ENCODE results near the gene HOXA7. TPM values are rescaled to one million over a fixed set of nuclear protein-coding genes. Genes with fewer than 3 reads are reported as not detected.

The HOXA7 gene
- total and polyA plus RNA-seq, 5 donors from 2014 or later = not detected

DNA sequence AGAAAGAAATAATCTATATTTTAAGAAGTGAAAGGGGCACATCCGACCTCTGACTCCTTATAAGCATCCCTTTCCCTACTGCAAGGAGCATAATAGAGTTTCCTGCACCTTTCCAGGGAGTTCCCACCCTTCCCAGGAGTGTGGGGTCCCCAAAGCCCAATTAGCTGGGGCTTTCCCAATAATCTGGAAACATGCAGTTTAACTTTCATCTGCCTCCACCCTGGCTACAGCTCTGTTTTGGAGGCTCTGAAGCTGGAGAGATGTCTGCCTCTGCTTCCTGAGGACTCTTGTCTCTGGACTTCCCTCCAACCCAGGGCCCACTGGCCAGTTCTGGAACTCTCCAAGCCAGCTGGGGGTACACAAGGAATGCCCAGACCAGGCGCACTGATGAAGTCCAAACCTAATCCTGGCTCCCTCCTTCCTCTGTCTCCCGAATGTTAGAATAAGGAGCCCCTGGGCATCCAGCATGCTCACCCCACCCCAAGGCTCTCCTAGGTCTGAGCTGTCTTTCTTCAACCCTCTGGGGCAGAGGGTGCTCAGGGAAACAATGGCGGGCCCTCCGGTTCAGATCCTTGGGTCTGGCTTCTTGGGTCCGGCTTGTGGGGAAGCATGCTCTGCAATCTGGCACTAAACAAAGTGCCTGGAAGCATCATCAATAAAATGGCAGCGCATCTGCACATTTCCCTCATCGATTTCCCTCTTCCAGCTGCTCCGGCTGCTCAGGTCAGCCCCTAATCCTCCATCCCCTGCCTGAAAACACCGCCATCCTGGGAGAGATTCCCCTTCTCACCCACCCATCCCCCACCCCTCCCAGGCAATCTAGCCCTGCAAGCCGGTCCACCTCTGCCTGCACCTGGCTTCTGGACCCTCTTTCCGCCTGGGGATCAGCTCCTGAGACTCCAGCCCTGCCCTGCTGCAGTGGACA, 39.3 kb downstream of the HOXA7 start:
- H3K27me3 ChIP-seq (ENCODE audit: control insufficient read depth, insufficient read depth, low read length) = no peaks in the 10 kb centered on the region
- no peak overlapping the region for H3K4me3 Mint-ChIP-seq
- no peak overlapping the region for H3K27ac Mint-ChIP-seq
- ATAC-seq (ENCODE audit: low read depth in 2 of 2) (no peak), DNase-seq (no peak)
- no peaks in the 10 kb centered on the region for H3K4me1 ChIP-seq (ENCODE audit: control insufficient read depth, insufficient read depth, low read length, poor library complexity, severe bottlenecking)
- H3K4me1 Mint-ChIP-seq = no peaks in the 10 kb centered on the region
- H3K36me3 ChIP-seq (ENCODE audit: control insufficient read depth, insufficient read depth, low read length) = no peaks in the 10 kb centered on the region
- H3K36me3 Mint-ChIP-seq = no peaks in the 10 kb centered on the region
- H3K9me3 ChIP-seq (ENCODE audit: control insufficient read depth in 2 of 2, low read length in 2 of 2) = no peaks in the 10 kb centered on the region
- H3K9me3 Mint-ChIP-seq = no peaks in the 10 kb centered on the region
- H3K27ac ChIP-seq (ENCODE audit: insufficient read depth, low read length, poor library complexity, severe bottlenecking) = no peak overlapping the region
- H3K27me3 Mint-ChIP-seq = peaks cover 20% of the 10 kb centered on the region
- H3K4me3 ChIP-seq (ENCODE audit: low read depth, low read length) = no peak overlapping the region

DNA sequence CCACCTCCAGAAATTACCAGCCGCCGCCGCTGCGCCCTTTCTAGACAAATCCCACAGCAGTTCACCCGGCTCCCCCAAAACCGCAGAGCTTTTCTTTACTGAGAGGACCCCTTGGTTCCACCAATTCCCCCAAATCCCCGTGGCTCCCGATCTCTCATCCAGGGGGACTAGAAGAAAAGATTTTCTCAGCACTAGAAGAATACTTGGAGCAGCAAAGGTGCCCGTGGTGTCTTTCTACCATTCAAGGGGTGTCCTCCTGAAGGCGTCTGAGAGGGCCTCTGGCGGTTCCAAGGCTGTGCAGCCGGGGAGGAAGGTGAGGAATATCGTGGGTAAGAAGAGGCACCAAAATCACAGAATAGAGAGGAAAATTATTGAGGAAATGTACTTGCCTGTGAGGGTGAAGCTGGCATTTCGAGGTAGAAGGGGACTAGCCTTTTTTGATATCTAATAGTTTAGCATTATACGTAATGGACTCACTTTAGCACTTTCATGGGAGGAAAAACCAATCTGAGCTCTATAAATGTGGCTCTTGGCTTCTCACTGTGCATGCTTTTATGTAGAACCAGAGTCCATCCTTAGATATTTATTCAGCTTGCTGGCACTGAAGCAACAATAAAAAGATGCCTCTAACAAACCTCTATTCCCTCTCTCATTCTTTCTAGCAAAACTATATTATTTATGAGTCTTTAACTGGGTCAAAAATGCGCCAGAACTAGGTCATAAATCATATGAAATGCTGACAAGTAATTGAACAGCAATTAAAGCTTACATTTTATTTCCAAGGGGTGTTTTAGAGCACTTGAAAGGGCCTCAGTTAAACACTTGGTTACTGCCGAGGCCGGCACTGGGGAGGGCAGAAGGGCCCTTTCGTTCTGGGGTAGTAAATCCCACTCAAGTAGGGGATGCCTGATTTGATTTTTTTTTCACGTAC, 40.2 kb downstream of the HOXA7 start:
- no peak overlapping the region for H3K4me3 Mint-ChIP-seq
- H3K36me3 ChIP-seq (ENCODE audit: control insufficient read depth, insufficient read depth, low read length) = no peaks in the 10 kb centered on the region
- peaks cover 24% of the 10 kb centered on the region for H3K27me3 Mint-ChIP-seq
- no peak overlapping the region for H3K4me3 ChIP-seq (ENCODE audit: low read depth, low read length)
- H3K9me3 Mint-ChIP-seq = no peaks in the 10 kb centered on the region
- H3K27ac Mint-ChIP-seq = no peak overlapping the region
- H3K9me3 ChIP-seq (ENCODE audit: control insufficient read depth in 2 of 2, low read length in 2 of 2) = no peaks in the 10 kb centered on the region
- H3K27ac ChIP-seq (ENCODE audit: insufficient read depth, low read length, poor library complexity, severe bottlenecking) = no peak overlapping the region
- no peaks in the 10 kb centered on the region for H3K36me3 Mint-ChIP-seq
- no peaks in the 10 kb centered on the region for H3K4me1 ChIP-seq (ENCODE audit: control insufficient read depth, insufficient read depth, low read length, poor library complexity, severe bottlenecking)
- H3K4me1 Mint-ChIP-seq = no peaks in the 10 kb centered on the region
- DNase-seq = no peak
- ATAC-seq (ENCODE audit: low read depth in 2 of 2) = no peak
- no peaks in the 10 kb centered on the region for H3K27me3 ChIP-seq (ENCODE audit: control insufficient read depth, insufficient read depth, low read length)

DNA sequence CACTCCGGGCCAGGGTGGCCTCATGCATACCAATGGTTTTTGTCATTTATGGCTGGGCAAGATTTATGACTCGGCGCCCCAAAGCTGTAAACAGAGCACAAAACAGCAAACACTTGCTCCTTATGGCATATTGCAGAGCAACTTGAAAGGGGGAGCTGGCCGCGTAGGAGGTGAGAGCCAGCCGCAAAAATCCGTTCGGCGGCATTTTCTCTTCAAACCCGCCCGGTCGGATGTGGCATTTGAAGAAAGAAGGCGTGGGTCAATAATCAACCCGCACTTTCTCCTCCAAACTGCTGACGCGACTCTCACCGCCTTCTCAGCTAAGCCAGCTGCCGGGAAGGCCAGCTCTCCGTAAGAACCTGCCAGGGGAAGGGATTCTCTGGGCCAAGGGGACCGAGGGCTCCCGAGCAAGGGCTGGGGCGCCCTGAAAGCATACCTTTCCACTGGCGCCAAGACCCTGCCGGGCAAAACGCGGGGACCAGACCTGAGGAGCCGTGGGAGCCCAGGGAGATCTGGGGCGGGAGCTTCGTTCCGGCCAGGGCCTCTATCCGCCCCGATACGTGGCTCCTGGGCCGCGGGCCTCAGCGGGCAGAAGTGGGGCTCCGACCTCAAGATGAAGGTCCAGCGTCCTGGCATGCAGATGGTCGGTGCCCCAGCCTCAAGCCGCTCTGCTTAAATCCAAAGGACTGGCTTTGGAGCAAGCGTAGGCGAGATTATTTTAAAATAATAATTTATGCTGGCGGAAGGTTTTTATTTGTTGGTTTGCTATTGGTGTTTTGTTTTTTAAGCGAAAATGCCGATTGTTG, 41.1 kb downstream of the HOXA7 start:
- Mint-ChIP-seq H3K4me1 (no peaks in the 10 kb centered on the region), H3K9me3 (no peaks in the 10 kb centered on the region), H3K36me3 (no peaks in the 10 kb centered on the region), H3K4me3 (no peak overlapping the region), H3K27me3 (peaks cover 24% of the 10 kb centered on the region), H3K27ac (no peak overlapping the region)
- Histone ChIP-seq H3K4me1 (ENCODE audit: control insufficient read depth, insufficient read depth, low read length, poor library complexity, severe bottlenecking) (no peaks in the 10 kb centered on the region), H3K9me3 (ENCODE audit: control insufficient read depth in 2 of 2, low read length in 2 of 2) (no peaks in the 10 kb centered on the region), H3K36me3 (ENCODE audit: control insufficient read depth, insufficient read depth, low read length) (no peaks in the 10 kb centered on the region), H3K4me3 (ENCODE audit: low read depth, low read length) (no peak overlapping the region), H3K27me3 (ENCODE audit: control insufficient read depth, insufficient read depth, low read length) (no peaks in the 10 kb centered on the region), H3K27ac (ENCODE audit: insufficient read depth, low read length, poor library complexity, severe bottlenecking) (no peak overlapping the region)
- ATAC-seq (ENCODE audit: low read depth in 2 of 2) = no peak
- no peak for DNase-seq

DNA sequence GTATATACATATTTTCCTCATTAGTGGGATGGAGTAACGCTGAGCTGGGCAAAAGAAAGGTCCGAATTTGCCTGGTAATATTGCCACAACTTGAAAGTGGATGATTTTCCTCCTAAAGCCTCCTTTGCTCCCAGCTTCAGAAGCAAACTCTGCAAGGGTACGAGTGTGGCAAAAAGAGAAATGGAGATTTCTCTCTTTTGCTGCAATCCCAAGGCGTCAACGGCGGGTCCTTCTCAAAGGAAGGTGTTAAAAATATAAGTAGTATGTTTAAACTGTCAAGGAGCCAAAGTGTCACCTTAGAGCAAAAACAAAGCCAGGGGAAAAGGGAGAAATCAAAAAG, 41.6 kb downstream of the HOXA7 start:
- Mint-ChIP-seq H3K27ac (no peak overlapping the region), H3K27me3 (peaks cover 26% of the 10 kb centered on the region), H3K4me3 (no peak overlapping the region), H3K9me3 (no peaks in the 10 kb centered on the region), H3K36me3 (no peaks in the 10 kb centered on the region), H3K4me1 (no peaks in the 10 kb centered on the region)
- Histone ChIP-seq H3K9me3 (ENCODE audit: control insufficient read depth in 2 of 2, low read length in 2 of 2) (no peaks in the 10 kb centered on the region), H3K27me3 (ENCODE audit: control insufficient read depth, insufficient read depth, low read length) (no peaks in the 10 kb centered on the region), H3K36me3 (ENCODE audit: control insufficient read depth, insufficient read depth, low read length) (no peaks in the 10 kb centered on the region), H3K4me3 (ENCODE audit: low read depth, low read length) (no peak overlapping the region), H3K4me1 (ENCODE audit: control insufficient read depth, insufficient read depth, low read length, poor library complexity, severe bottlenecking) (no peaks in the 10 kb centered on the region), H3K27ac (ENCODE audit: insufficient read depth, low read length, poor library complexity, severe bottlenecking) (no peak overlapping the region)
- ATAC-seq (ENCODE audit: low read depth in 2 of 2) (no peak), DNase-seq (no peak)

DNA sequence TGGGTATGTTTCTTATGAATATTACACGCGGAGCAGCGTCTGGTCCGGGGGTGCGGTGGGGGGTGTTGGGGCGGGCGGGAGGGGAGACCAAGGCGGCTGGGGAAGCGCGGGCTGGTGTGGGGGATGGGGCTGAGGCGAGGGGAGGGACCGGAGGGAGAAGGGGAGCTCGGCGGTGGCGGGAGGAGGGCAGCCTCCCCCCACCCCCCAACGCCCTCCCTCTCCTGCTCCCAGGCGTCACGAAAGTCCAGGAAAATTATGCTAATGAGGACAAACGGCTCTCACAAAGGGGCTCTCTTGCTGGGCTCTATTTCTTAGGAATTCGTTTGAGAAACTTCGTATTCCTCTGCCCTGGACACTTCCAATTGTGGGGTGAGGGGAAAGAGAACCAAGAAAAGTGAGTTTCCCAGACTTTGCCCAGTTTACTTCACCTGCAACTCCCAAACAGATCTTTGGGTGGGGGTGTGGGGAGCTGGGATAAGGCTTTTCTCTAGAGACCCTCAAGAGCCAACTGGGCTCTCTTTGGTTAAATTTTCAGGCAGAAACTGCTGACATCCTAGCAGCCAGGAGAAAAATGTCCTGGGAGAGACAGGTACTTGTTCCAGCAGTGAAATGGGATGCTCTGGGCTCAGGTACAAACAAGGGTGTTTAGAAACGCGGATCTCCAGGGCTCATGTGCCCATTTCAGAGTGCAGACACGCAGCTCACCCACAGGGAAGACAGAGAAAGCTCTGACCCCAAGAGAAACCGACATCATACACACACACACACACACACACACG, 42.3 kb downstream of the HOXA7 start:
- Mint-ChIP-seq H3K27me3 (peaks cover 27% of the 10 kb centered on the region), H3K4me1 (no peaks in the 10 kb centered on the region), H3K9me3 (no peaks in the 10 kb centered on the region), H3K36me3 (no peaks in the 10 kb centered on the region), H3K27ac (no peak overlapping the region), H3K4me3 (no peak overlapping the region)
- Histone ChIP-seq H3K27ac (ENCODE audit: insufficient read depth, low read length, poor library complexity, severe bottlenecking) (no peak overlapping the region), H3K27me3 (ENCODE audit: control insufficient read depth, insufficient read depth, low read length) (no peaks in the 10 kb centered on the region), H3K36me3 (ENCODE audit: control insufficient read depth, insufficient read depth, low read length) (no peaks in the 10 kb centered on the region), H3K9me3 (ENCODE audit: control insufficient read depth in 2 of 2, low read length in 2 of 2) (no peaks in the 10 kb centered on the region), H3K4me3 (ENCODE audit: low read depth, low read length) (no peak overlapping the region), H3K4me1 (ENCODE audit: control insufficient read depth, insufficient read depth, low read length, poor library complexity, severe bottlenecking) (no peaks in the 10 kb centered on the region)
- DNase-seq (no peak), ATAC-seq (ENCODE audit: low read depth in 2 of 2) (no peak)

DNA sequence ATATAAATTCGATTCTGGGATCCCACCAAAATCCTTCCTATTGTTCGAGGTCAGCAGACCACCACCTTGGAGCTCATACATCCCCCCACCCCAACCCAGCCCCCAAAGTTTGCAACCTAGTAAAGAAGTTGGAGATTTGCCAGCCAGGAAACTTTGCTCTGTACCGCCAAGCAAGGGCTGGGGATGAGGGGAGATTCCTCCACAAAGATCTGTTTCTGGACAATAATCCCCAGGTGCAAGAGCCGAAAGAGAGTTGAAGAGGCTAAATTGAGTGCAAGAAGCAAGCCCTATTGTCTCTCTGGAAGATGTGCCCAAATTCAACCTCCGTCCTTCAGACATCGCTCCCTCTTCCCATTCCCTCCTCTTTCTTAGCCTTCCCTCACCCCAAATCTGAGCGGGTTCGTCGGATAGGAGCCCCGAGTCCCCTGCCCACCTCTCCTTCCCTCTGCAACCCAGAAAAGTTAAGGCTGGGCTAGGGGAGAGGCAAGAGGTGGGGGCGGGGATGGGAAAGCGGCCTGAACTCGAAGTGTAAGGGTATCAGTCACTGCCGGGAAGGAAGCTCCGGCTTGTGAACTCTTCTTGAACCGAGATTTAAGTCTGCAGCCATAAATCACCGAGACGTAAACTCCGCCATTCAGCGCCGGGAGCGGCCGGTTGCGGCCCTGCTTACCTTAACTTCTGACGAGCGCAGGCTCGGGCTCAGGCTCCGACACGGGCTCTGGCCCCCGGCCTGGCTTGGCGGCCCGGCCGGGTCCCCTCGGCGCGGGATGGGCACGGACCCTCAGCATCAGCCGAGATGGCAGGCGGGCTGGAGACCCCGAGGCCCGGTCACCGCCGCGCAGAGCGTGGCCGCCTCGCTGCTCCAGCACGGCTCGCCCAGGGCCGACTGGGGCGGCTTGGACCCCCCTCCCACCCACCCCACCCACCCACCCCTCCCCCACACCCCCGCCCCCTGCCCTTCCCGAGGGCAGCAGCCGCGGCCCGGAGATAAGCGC, 43.2 kb downstream of the HOXA7 start:
- Histone ChIP-seq H3K9me3 (ENCODE audit: control insufficient read depth in 2 of 2, low read length in 2 of 2) (no peaks in the 10 kb centered on the region), H3K4me3 (ENCODE audit: low read depth, low read length) (no peak overlapping the region), H3K36me3 (ENCODE audit: control insufficient read depth, insufficient read depth, low read length) (no peaks in the 10 kb centered on the region), H3K27ac (ENCODE audit: insufficient read depth, low read length, poor library complexity, severe bottlenecking) (no peak overlapping the region), H3K27me3 (ENCODE audit: control insufficient read depth, insufficient read depth, low read length) (no peaks in the 10 kb centered on the region), H3K4me1 (ENCODE audit: control insufficient read depth, insufficient read depth, low read length, poor library complexity, severe bottlenecking) (no peaks in the 10 kb centered on the region)
- peaks cover 0 to 2% (median 0%) of the 10 kb centered on the region in 7 donors for H3K9me3 Mint-ChIP-seq
- peaks cover 21% of the 10 kb centered on the region for H3K27me3 Mint-ChIP-seq
- no peaks in the 10 kb centered on the region for H3K4me1 Mint-ChIP-seq
- H3K4me3 Mint-ChIP-seq = no peak overlapping the region
- DNase-seq (no peak), ATAC-seq (ENCODE audit: low read depth in 2 of 2) (no peak)
- no peaks in the 10 kb centered on the region for H3K36me3 Mint-ChIP-seq
- no peak overlapping the region for H3K27ac Mint-ChIP-seq

Measured in CD4-positive, CD25-positive, alpha-beta regulatory T cell (primary cell).